HG03280 (cell line): ENCODE data around the gene DBH.
"Not testable (repeated sequence)": the region's sequence is repeated elsewhere in the genome, so short reads cannot be mapped to it uniquely, and the experiment has no call there.

Experiments
- ATAC-seq: cut with Tn5 transposase; IDR thresholded peaks from one replicate; pipeline ENCODE4 v1.9.1; 2021; ENCODE audit warnings: mild to moderate bottlenecking, moderate library complexity; ENCODE audit not compliant: unreplicated experiment

Gene DBH

DNA sequence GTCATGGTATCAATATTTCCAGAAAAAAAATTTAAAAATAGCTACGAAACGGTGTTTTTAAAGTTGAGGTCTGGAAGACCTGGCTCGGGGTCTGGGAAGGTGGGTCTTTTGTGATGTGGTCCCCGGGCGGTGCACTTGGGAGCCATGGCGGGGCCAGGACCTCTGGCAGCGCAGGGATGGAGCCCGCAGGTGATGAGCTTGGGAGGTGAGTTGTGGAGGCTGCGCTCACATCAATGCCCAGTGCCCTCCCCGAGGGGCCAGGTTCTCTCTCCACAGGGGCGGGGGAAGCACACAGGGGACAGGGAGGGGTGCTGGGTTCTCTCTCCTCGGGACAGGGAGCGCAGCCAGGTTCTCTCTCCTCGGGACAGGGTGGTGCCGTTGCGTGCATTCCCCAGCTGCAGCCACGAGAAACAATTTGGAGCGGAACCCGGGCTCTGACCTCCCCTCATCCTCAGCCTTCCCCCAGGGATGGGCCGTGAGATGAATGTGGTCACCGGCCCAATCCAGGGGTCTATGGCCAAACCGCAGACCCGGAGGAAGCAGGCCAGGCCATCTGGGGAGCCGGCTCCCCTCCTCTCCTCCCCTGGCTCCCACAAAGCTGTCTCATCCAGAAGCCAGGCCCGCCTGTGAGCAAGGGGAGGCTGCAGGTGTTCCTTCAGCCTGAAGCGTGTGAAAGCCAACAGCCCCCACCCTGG is 25.8 kb downstream of the DBH start:
- no peak for ATAC-seq

GRCh38 chr9:133664173-133665050 is 28.2 kb downstream of the DBH start:
- ATAC-seq, result no peak

- ATAC-seq, result no peak
Observed at GRCh38 chr9:133665096-133665495, 28.9 kb downstream of the DBH start.

- no peak for ATAC-seq
Observed at GRCh38 chr9:133665535-133665934, 29.4 kb downstream of the DBH start.

- no peak for ATAC-seq
Observed at GRCh38 chr9:133666387-133666786, 30.2 kb downstream of the DBH start.

DNA sequence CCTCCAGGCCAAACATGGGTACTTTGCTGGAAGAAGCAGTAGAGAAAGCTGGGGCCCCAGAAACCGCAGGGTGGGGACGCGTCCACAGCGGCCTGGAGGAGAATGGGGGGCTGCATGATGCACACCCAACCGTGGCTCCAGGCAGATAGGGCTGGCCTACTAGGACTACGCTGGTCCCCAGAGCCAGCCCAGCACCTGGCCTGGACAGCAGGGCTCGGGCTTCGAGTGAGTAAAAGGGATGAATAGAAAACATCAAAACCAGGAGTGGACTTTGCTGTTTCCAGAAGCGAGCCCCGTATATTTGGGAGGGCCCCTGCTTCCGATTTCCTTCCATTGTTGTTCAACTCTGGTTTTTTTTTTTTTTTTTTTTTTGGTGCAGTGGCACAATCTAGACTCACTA is 30.7 kb downstream of the DBH start:
- no peak for ATAC-seq

- no peak for ATAC-seq
Observed at GRCh38 chr9:133667759-133668450, 31.7 kb downstream of the DBH start.

GRCh38 chr9:133669182-133669801 is 33.1 kb downstream of the DBH start:
- ATAC-seq, result no peak

- ATAC-seq, result no peak
Observed at GRCh38 chr9:133670466-133670865, 34.3 kb downstream of the DBH start.

- ATAC-seq, result no peak
Observed at GRCh38 chr9:133671371-133671770, 35.2 kb downstream of the DBH start.

DNA sequence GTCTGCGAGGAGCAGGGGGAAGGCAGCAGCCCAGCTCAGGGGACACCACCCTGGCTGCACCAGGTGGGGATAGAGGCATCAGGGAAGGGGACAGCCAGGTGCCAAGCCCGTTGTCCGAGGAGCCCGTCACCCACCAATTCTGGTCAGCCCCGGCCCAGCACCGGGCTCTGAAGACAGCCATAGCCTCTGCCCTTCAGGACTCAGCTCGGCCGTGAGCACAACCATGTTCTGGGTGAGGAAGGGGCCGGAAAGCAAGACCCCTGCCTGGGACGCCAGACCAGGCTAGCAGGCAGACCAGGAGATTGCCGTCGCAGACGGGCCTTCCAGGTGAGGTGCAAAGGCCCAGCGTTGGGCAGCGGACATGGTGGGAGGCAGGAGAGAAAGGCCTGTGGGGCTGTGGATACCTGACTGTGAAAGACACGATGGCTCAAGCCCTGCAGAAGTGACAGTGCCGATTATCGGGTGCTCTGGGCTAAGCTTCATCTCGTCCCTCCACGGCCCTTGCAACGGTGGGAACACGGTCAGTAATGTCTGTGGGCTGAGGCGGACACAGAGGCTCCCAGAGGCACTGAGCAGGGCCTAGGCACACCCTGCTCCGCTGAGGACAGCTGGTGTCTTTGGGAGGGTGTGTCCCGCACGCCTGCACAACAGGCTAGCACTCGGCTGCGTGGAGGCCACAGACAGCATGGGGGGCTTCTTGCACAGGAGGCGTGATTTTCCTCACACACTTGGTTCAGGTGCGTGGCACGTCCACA is 36.5 kb downstream of the DBH start:
- ATAC-seq, result no peak

DNA sequence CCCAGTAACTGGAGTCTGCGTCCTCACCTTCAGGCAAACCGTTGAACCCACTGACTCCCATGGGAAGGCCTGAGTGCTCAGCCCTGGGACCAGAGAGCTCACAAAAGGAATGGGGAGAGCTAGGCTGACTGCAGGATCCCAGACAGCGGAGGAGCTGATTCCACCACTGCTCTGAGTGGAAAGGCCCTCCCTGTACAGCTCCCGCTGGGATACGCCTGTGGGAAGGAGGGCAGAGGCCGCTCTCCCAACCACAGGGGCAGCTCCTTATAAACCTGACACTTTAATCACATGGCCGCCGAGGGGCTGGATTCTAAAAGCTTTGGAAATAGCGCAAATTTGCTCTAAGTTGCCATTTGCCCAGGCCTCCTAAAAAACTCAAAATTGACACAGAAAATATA is 37.1 kb downstream of the DBH start:
- ATAC-seq, result no peak

DNA sequence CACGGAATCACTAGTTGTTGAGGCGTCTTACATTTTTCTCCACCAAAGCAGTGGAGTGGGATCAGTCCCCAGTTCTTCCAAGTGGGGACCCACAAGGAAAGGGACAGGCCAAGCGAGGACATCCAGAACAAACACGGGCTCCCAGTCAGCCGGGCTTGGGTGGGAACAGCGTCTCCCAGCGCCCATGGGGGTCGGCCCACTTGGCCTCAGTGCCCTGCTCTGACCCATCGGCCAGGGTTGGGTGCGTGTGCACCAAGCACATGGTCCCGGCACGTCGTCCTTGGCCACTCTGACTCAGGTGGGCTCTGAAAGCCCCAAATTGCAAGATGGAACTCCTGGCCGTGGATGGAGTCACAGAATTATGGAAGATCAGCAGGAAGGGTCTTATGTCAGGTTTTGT is 37.9 kb downstream of the DBH start:
- ATAC-seq, result no peak

DNA sequence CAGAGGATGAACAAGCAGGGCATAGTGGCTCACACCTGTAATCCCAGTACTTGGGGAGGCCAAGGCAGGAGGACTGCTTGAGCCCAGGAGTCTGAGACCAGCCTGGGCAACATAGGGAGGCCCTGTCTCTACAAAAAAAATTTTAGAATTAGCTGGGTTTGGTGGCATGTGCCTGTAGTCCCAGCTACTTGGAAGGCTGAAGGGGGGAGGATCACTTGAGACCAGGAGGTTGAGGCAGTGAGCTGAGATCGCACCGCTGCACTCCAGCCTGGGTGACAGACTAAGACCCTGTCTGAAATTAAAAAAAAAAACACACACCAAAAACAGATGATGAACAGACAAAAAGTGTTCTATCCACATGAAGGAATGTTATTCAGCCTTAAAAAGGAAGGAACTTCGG is 39.6 kb downstream of the DBH start:
- ATAC-seq, result not testable (repeated sequence)

DNA sequence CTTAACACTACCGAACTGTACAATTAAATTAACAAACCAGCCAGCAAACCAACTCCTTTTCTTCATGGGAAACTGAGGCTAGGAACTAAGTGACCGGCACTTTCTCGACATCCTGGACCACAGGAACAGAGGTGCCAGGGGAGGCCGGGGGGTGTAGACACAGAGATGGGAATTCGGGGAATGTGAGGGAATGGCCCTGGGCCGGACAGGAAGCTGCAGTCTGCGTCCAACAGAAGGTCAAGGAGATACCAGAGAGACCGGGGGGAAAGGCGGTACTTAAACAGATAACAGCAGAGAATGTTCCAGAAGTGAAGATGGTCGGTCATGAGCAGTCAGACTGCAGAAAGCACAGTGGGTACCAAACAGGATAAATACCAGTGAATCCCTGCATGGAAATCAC is 40.3 kb downstream of the DBH start:
- ATAC-seq, result no peak

GRCh38 chr9:133677126-133678010 is 41.2 kb downstream of the DBH start:
- no peak for ATAC-seq

DNA sequence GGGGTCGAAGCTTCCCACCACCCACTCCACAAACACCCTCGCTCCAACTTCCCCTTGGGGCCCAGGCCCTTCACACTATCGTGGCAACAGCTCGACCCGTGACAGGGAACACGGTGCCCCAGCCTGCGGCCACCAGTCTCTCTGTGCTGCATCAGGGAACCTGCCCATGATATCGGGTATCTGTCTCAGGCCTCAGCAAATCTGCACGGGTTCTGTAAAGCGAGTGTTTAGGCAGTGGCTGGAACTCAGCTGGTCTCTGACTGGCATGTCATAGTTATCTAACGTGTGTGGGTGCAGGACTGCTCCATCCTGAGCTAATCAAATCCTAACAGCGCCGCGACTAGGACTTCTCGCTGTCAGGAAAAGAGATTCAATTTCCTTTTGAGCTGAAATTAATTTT is 42.9 kb downstream of the DBH start:
- ATAC-seq, result no peak

DNA sequence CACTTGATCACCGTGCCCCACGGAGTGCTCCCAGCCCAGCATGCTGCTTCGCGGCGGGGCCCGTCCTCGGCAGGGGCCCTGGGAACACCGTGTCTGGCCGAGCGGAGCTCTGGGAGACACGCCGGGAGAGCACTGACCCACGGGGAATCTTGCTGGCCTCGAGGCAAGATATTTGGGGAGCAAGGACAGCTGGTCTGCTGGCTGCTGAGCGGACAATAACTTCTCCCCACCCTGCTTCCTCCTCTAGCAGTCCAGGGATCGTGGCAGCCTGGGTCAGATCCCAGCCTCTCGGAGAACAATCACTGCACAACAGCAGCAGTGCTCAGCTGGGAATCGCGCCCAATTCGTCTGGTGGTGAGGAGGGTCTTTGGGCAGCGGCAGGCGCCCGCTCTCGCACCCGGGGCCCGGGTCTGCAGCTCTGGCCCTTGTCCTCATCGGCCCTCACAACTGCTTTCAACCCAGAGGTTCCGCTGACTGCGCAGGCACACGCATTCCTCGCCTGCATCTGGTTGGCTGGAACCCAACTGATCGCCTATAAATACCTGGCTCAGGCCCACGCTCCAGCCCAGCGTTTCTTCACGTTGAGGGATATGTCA is 43.4 kb downstream of the DBH start:
- ATAC-seq, result no peak

DNA sequence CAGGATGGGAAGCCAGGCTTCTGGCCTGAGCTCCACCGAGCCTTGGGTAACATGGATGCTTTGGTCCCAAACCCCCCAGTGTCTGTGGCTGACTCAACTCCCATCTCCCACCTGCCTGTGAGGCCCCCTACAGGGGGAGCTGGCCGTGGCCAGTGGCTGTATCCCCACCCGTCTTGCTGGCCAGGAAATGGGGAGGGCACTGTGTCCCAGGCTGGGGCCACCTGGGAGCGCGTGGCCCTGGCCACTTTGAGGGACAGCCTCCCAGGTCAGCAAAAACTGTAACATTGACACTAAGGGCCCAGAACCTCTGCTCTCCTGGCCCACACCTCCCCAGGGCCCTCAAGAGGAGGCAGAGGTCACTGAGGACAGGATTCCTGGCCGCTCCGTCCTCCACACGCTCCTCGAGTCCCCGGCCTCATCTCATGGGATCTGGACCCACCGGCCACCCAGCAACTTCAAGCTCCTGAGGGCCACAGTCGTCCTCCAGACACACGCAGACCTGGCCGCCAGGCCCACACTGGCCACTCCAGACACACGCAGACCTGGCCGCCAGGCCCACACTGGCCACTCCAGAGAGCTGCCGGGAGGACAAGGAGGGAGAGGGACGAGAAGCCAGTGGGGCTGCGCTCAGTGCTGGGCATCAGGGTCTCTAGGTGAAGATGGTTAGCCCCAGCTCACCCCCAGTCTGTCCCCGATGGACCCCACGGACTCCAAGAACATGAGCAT is 44.2 kb downstream of the DBH start:
- no peak for ATAC-seq
